CD14-positive monocyte (primary cell): Measurements from ENCODE around the gene MTUS2. TPM values are rescaled to one million over a fixed set of nuclear protein-coding genes. Genes with fewer than 3 reads are reported as not detected.

Source experiments
- DNase-seq, 3 donors: peaks; one replicate each; pipeline ENCODE4 v3.0.0-alpha.2; 2011 to 2022
- H2AFZ ChIP-seq: 2 replicates; pipeline ENCODE4 v1.6.0; 2012; ENCODE audit warnings: mild to moderate bottlenecking, low read depth, low read length, inconsistent platforms; ENCODE audit not compliant: insufficient read depth, poor library complexity, severe bottlenecking
- H3K27ac ChIP-seq, 2 donors: 1 replicate in 1 of 2; 2 replicates in 1 of 2; pipeline ENCODE4 v1.5.1; 2012 to 2013; ENCODE audit warnings: low read length in 2 of 2, control low read depth in 1 of 2, inconsistent platforms in 1 of 2, low read depth in 1 of 2, mild to moderate bottlenecking in 1 of 2
- H3K27me3 ChIP-seq, 2 donors: one replicate each; pipeline versions ENCODE4 v1.6.0 to v1.6.1; 2011 to 2013; ENCODE audit warnings: low read length in 2 of 2; ENCODE audit not compliant: control insufficient read depth in 2 of 2, insufficient read depth in 2 of 2
- H3K36me3 ChIP-seq, 2 donors: replicated peaks in 1 of 2; 1 replicate in 1 of 2; 2 replicates in 1 of 2; pipeline versions ENCODE4 v1.5.1 to v1.6.1; 2012 to 2013; ENCODE audit warnings: low read length in 2 of 2, control low read depth in 1 of 2, inconsistent platforms in 1 of 2, mild to moderate bottlenecking in 1 of 2; ENCODE audit not compliant: insufficient read depth in 2 of 2, control insufficient read depth in 1 of 2
- H3K4me1 ChIP-seq, 2 donors: 1 replicate in 1 of 2; 2 replicates in 1 of 2; pipeline versions ENCODE4 v1.5.1 to v1.6.1; 2012 to 2013; ENCODE audit warnings: low read length in 2 of 2, control low read depth in 1 of 2, inconsistent platforms in 1 of 2, mild to moderate bottlenecking in 1 of 2, moderate library complexity in 1 of 2; ENCODE audit not compliant: insufficient read depth in 2 of 2, control insufficient read depth in 1 of 2
- H3K4me2 ChIP-seq: replicated peaks from 2 replicates; pipeline ENCODE3; 2012; ENCODE audit warnings: low read length, moderate library complexity, mild to moderate bottlenecking; ENCODE audit not compliant: poor library complexity, severe bottlenecking; ENCODE audit errors: extremely low read depth
- H3K4me3 ChIP-seq, 3 experiments: fragments of 200-600 bp in 1 of 3; sonication (generic) in 1 of 3; replicated peaks in 1 of 3; 1 replicate in 2 of 3; 2 replicates in 1 of 3; pipeline ENCODE4 v1.5.1; 2011 to 2013; ENCODE audit warnings: low read length in 3 of 3, mild to moderate bottlenecking in 3 of 3, control low read depth in 2 of 3, low read depth in 2 of 3, inconsistent platforms in 1 of 3, moderate library complexity in 1 of 3
- H3K79me2 ChIP-seq: 2 replicates; pipeline ENCODE4 v1.6.0; 2012; ENCODE audit warnings: mild to moderate bottlenecking, control low read depth, inconsistent platforms, low read length, moderate library complexity; ENCODE audit not compliant: insufficient read depth
- H3K9ac ChIP-seq: 2 replicates; pipeline ENCODE4 v1.6.0; 2017; ENCODE audit warnings: low read length, mild to moderate bottlenecking; ENCODE audit not compliant: insufficient read depth, poor library complexity, severe bottlenecking
- H3K9me3 ChIP-seq, 2 donors: replicated peaks in 1 of 2; 1 replicate in 1 of 2; 2 replicates in 1 of 2; pipeline versions ENCODE4 v1.5.1 to v1.6.1; 2012 to 2013; ENCODE audit warnings: low read length in 2 of 2, control low read depth in 1 of 2; ENCODE audit not compliant: control insufficient read depth in 1 of 2, insufficient read depth in 1 of 2
- H4K20me1 ChIP-seq: 2 replicates; pipeline ENCODE4 v1.6.0; 2012; ENCODE audit warnings: mild to moderate bottlenecking, low read length, control low read depth, moderate library complexity; ENCODE audit not compliant: insufficient read depth
- H3K27ac Mint-ChIP-seq, 7 donors: one replicate each; pipeline ENCODE4 v1.8.0; 2020; ENCODE audit warnings: mild to moderate bottlenecking in 7 of 7, mixed read lengths in 7 of 7, moderate library complexity in 6 of 7, inconsistent platforms in 2 of 7
- H3K27me3 Mint-ChIP-seq, 3 donors: one replicate each; pipeline ENCODE4 v1.8.0; 2021 to 2022; ENCODE audit warnings: low read depth in 3 of 3, mild to moderate bottlenecking in 3 of 3, mixed read lengths in 3 of 3, moderate library complexity in 3 of 3, inconsistent platforms in 1 of 3
- H3K36me3 Mint-ChIP-seq, 2 donors: one replicate each; pipeline ENCODE4 v1.8.0; 2020; ENCODE audit warnings: mixed read lengths in 2 of 2, inconsistent platforms in 1 of 2, mild to moderate bottlenecking in 1 of 2
- H3K4me1 Mint-ChIP-seq: one replicate; pipeline ENCODE4 v1.8.0; 2020; ENCODE audit warnings: mild to moderate bottlenecking, mixed read lengths
- H3K4me3 Mint-ChIP-seq, 2 donors: one replicate each; pipeline ENCODE4 v1.8.0; 2020; ENCODE audit warnings: mild to moderate bottlenecking in 2 of 2, mixed read lengths in 2 of 2, moderate library complexity in 1 of 2
- H3K9me3 Mint-ChIP-seq, 7 donors: one replicate each; pipeline ENCODE4 v1.8.0; 2020 to 2022; ENCODE audit warnings: mixed read lengths in 7 of 7, mild to moderate bottlenecking in 6 of 7, moderate library complexity in 6 of 7, inconsistent platforms in 2 of 7
- WGBS: methylation state at CpG from one replicate; pipeline ENCODE4 v1.1.5; 2013; ENCODE audit warnings: missing lambda C conversion rate; ENCODE audit not compliant: insufficient coverage; 5-methylcytosine and 5-hydroxymethylcytosine counted together
- intact Hi-C, 2 donors: fragments of 100-400 bp; cut with micrococcal nuclease; formaldehyde crosslinking; loops; one replicate each; pipeline versions ENCODE4 v1.15.0 to v1.15.1; 2023
- polyA plus RNA-seq, 3 donors: library from polyadenylated mRNA; depleted of rRNA in 1 of 3; unstranded in 2 of 3; stranded (reverse) in 1 of 3; fragments of 300-500 nt in 2 of 3; fragments of >200 nt in 1 of 3; fragmentation: Illumina TruSeq in 2 of 3; gene quantifications; 1 replicate in 2 of 3; 2 replicates in 1 of 3; pipeline ENCODE4 v1.2.3, GENCODE V29; 2012 to 2021
- TF ChIP-seq, protein P1 (sequence below): fragments of 200-600 bp; IDR thresholded peaks from one replicate; pipeline ENCODE4 v1.8.0; 2022; ENCODE audit warnings: antibody characterized with exemption, mild to moderate bottlenecking

The MTUS2 gene
- polyA plus RNA-seq, 3 donors = 0.04 TPM; not detected in 2

DNA sequence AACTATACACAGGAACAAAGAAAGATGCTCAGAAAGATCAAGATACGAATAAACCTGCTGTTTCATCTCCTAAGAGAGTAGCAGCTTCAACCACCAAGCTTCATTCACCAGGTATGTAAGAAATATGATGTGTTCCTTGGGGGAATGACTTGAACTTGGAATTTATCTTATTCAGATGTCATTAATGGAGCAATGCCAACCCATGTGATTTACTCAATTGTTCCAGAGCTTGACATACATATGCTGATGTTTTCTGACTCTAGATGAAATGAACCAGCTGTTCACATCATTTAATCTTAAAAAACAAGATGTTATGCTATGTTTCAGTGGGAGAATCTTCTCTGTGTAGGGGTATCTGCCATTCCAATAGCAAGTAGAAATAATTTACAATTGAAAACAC is 504.5 kb downstream of the MTUS2 start:
- no CpG with 5 or more reads among the region's 1 CpG for WGBS
- Histone ChIP-seq H3K36me3 (no peaks in the 10 kb centered on the region), H2AFZ (no peak overlapping the region), H3K4me3 (no peak overlapping the region), H3K4me2 (no peak overlapping the region), H3K9me3 (peaks cover 0 to 4% of the 10 kb centered on the region in 2 donors), H4K20me1 (no peaks in the 10 kb centered on the region), H3K9ac (no peak overlapping the region), H3K4me1 (no peaks in the 10 kb centered on the region), H3K27me3 (no peaks in the 10 kb centered on the region), H3K79me2 (no peaks in the 10 kb centered on the region), H3K27ac (no peak overlapping the region)
- H3K36me3 Mint-ChIP-seq = no peaks in the 10 kb centered on the region
- peaks cover 2 to 8% (median 6%) of the 10 kb centered on the region in 7 donors for H3K9me3 Mint-ChIP-seq
- TF ChIP-seq, protein P1, sequence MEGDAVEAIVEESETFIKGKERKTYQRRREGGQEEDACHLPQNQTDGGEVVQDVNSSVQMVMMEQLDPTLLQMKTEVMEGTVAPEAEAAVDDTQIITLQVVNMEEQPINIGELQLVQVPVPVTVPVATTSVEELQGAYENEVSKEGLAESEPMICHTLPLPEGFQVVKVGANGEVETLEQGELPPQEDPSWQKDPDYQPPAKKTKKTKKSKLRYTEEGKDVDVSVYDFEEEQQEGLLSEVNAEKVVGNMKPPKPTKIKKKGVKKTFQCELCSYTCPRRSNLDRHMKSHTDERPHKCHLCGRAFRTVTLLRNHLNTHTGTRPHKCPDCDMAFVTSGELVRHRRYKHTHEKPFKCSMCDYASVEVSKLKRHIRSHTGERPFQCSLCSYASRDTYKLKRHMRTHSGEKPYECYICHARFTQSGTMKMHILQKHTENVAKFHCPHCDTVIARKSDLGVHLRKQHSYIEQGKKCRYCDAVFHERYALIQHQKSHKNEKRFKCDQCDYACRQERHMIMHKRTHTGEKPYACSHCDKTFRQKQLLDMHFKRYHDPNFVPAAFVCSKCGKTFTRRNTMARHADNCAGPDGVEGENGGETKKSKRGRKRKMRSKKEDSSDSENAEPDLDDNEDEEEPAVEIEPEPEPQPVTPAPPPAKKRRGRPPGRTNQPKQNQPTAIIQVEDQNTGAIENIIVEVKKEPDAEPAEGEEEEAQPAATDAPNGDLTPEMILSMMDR = no peak
- no peak overlapping the region for H3K4me3 Mint-ChIP-seq
- peaks cover 0 to 8% (median 2%) of the 10 kb centered on the region in 3 donors for H3K27me3 Mint-ChIP-seq
- no peak for DNase-seq
- intact Hi-C loops = no loop called here
- H3K4me1 Mint-ChIP-seq = no peaks in the 10 kb centered on the region
- H3K27ac Mint-ChIP-seq = no peak overlapping the region

DNA sequence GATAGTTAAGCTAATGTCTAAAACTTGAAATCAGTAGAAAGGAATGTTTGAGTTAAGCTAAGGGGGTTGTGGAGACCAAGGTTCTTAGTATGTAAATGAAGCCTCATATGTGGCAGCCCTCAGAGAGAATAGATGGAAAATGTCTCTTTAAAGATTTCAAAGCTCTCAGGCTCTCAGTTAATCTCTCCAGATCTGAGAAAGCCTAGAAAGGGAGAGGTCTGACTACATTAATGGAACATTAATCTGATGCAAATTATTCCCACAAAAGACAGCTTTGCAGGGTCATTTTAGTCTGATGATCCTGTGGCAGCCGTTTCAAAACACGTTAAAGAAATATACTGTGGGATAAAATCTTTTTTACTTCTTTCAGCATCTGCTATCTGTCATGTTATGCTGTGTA is 508.4 kb downstream of the MTUS2 start:
- no peaks in the 10 kb centered on the region for H3K36me3 Mint-ChIP-seq

More for the DNA sequence above, 508.4 kb downstream of the MTUS2 start:
- Histone ChIP-seq H3K4me3 (no peak overlapping the region), H3K9ac (no peak overlapping the region), H3K36me3 (no peaks in the 10 kb centered on the region), H3K9me3 (peaks cover 0 to 10% of the 10 kb centered on the region in 2 donors), H4K20me1 (no peaks in the 10 kb centered on the region), H3K79me2 (no peaks in the 10 kb centered on the region), H3K27ac (no peak overlapping the region), H3K27me3 (no peaks in the 10 kb centered on the region), H3K4me1 (no peaks in the 10 kb centered on the region), H3K4me2 (no peak overlapping the region), H2AFZ (no peak overlapping the region)
- no peak for DNase-seq
- intact Hi-C loops = no loop called here
- no peaks in the 10 kb centered on the region for H3K27me3 Mint-ChIP-seq
- WGBS = no CpG with 5 or more reads among the region's 2 CpGs
- H3K9me3 Mint-ChIP-seq = peaks cover 12 to 24% (median 18%) of the 10 kb centered on the region in 7 donors
- no peak overlapping the region for H3K27ac Mint-ChIP-seq
- TF ChIP-seq, protein P1 = no peak
- H3K4me1 Mint-ChIP-seq = no peaks in the 10 kb centered on the region
- H3K4me3 Mint-ChIP-seq = no peak overlapping the region
